NOMO-1 treated with DMSO at 0.1 percent for 48 hours (cell line): Measurements from ENCODE around the gene ARHGEF40.
A peak's percentile ranks its signal among the peaks of the same experiment; 100 is the strongest.

Experiments
- DNase-seq: peaks from one replicate; lab custom pipeline; 2025; ENCODE audit not compliant: unreplicated experiment; lab: John Stamatoyannopoulos, UW

The ARHGEF40 gene

DNA sequence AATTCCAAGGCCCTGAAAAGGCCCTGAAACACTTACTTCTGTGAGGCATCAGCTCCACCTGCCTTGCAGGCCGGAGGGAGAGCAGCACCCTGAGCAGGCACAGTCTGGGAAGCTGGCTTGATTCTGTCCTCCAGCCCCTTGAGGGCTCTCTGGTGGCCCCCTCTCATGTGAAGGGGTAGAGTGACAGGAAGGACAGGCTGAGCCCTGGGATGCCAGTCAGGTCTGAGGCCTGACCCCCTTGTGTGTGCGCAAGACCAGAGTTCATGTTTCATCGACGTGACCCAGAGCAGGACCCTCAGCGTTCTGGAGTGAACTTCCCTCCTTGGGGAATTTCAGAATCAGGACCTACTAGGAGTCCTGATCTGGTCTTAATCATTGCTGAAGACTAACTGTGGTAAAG is 11.2 kb upstream of the ARHGEF40 start:
- no peak for DNase-seq

DNA sequence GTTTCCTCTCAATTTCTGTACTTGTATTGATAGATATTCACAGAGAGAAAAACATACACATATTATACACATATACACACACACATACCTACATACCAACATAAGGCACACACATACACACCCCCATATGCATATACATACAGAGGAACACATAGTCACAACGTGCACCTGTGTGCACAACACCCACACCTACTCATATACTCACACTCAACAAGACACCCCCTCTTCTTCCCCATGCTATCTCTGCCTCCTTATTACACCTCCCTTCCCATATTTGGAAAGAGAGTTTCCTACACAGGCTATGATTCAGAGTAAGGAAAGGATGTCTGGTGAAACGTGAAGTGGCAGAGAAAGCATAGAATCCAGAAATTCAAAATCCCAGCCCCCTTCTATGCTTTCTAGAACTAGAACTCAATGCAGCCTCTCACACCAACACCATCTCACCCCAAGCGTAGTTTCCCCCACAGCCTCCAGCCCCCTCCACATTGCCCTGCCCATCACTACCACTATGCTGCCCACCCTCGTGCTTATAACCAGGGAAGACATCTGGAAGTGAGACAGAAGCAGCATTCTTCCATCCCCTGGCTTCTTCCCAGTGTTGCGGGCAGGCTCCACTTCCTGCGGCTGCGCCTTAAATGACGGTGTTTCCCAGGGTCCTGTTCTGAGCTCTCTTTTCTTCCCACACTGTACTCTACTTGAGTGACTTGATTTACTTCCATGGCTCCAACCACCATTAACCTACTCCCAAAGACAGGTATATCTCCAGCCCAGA is 10.1 kb upstream of the ARHGEF40 start:
- DNase-seq, result no peak

DNA sequence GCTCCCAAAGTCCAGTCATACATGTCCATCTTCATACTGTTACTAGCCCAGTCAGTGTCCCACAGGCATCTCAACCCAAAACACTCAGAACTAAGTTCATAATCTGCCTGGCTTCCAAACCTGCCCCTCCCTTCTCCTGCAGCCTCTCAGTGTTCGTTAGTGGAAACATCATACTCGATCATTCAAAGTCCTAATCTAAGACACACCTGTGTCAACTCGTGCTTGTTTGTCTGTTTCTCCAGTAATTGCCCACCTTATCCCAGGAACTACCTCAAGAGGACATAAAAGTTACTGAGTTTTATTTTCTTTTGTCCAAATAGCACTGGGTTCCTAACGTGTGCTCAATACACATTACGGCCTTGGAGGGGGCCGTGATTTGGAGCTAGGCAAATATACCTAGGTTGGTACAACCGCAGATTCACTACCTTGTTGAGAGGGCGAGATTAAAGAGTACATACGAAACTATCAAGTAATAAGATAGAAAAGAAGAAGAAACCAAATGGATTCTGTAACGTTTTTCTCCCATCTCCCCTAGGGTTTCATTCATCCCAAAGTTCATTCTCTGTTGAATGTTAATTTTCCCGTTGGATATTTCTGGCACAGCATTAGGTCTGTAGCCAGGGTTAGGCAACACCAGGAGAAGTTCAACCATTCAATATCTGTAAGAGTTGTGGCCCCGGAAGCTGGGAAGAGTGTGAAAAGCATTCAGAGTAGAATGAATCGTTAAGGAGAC is 9.3 kb upstream of the ARHGEF40 start:
- DNase-seq, result no peak

DNA sequence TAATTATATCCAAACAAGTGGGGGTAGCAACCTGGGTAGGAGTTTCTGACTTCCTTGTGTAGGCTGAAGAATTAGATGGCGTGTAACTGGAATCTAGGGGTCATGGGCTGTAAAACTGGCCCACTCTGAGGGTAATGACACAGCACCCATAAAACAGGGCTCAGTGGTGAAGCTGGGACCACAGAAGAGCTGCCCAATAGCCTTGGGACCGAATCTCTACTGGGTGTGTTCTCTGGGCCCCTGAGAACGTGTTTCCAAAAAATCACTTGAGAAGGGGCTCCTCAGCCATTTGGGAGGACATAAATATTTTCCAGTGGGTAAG is 8.8 kb upstream of the ARHGEF40 start:
- DNase-seq, result no peak

DNA sequence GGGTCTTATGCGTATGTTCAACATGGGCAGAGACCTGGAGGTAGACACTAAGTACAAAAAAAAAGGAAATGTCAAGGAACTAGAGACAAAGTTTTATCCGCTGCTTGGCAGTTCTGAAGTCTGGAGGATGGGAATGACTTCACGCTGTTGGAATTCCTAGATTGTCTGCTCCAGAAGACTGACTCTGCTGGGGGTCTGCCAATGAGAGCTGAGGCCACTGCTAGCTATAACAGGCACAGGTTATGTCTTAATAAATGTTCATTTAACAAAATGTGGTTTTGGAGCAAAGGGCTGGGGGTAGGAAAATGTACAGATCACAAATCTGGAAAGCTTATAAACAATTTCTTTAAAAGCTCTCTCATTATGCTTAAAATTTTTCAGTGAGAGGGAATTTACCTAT is 6.6 kb upstream of the ARHGEF40 start:
- no peak for DNase-seq

DNA sequence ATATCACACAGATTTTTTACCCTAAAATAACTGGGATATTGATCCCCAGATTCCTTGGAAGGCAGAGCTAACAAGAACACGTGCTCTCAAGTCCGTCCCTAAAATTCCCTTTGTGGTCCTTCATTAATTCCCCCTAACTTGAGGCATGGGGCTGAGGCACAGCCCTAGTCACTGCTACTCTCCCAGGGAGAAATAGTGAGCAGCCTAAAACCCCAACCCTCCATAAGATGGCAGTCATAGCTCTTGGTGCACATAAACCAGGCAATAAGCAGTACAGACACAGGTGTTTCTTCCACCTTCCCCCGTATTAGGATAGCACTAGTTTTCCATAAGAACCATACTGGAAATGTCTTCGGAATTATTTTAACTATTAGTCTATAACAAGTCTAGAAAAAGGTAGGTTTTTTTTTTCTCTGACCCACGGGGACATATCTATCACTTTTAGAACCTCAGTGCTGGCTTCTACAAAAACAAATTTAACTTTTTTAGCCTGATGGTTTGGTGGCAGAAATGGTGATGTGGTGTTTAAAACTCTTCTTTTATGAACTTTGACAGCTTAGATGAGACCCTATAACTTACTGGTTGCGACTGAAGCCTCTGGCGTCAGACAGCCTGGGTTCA is 3.1 kb upstream of the ARHGEF40 start:
- no peak for DNase-seq

DNA sequence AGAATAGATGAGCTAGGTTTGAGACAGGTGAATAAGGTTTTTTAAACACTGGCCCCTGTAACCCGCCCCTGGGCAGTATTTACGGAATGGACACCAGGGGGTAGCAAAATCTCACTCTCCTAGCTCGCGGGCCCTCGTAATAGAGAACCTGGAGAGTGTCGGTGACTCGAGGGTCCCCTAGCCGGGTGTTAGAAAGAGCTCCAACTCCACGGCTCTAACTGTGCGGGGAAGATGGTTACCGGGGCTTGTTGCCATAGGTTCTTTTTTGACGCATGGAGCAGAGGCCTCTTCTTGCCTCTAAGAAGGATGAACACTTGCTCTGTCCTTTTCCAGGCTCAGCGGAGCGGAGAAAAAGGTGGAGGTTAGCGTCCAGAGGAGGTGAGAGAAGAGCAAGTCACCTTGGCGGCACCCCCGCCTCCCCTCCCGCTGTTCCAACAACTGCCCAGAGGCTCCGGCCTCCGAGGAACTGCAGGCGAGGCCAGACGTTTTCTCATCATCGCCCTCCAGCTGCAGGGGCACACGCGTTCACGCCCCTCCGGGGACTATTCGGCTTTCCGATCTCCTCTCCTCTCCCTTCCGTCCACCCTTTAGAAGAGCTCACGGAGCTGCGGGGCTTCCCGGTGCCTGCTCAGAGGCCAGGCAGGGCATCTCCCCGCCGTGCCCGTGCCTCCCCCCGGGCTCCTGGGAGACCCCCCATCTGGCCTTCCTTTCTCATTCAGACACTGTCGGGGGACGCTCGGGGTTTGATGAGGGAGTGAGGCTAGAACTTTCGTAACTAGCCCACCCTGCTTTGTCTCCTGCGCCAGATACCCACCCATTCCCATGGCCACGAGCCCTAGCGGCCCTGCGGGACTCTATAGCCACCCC is 1.4 kb upstream of the ARHGEF40 start:
- peak; percentile 74 for DNase-seq

DNA sequence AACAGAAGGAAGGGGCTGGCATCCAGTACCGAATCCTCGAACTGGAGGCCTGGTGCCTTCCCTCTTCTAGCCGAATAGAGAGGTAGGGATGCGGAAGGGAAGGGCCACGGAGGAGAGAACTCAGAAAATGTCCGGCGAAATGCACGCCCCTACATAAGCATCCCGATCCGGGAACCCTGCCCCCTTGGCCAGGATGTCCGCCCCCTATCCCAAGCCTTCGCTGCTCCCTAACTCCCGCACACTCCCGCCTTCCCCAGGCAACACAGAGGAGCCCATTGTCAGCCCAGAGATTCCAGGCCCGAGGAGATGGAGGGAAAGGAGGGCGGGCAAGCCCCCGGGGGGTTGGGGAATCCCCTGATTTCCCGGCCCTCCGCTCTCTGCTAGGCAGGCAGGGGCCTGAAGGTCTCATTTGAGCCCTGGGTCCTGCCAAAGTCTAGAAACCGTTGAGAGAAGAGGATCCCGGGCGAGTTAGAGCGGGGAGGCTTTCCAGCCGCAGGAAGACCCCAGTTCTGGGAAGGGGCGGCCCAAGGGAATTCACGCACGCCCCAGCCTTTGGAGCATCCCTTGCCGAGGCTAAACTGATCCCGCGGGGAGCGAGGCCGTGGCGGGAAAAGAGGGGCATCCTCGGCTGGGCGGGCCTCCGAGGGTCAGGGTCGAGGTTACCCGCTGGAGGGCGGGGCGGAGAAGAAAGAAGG is 569 bp upstream of the ARHGEF40 start:
- DNase-seq, result no peak

DNA sequence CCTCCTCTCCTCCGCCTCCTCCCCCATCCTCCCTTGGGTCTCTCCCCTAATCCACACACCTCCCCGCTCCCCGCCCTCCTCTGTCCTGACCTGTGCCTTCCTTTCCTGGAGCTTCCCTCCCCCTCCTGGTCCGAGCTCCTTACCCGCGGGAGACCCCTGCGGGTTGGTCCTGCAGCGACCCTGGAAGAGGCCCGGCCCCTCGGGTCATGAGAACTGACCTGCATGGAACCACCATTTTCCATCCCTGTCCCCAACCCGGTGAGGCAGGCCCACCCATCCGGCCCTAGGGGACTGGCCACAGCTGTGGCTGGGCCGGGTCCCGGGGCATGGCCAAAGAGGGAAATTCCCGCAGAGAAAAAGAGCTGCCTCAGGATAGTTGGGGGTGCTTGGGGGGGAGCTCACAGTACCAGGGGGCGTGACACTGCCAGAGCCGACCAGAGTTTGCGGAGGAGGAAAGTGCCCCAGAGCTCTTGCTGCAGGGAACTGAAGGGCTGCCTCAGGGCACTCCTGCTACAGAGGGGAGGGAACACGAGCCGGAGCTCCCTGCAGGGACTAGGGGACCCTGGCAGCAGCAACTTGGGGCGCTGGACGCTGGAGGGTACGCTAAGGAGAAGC is 613 bp downstream of the ARHGEF40 start:
- DNase-seq, result peak; percentile 68

DNA sequence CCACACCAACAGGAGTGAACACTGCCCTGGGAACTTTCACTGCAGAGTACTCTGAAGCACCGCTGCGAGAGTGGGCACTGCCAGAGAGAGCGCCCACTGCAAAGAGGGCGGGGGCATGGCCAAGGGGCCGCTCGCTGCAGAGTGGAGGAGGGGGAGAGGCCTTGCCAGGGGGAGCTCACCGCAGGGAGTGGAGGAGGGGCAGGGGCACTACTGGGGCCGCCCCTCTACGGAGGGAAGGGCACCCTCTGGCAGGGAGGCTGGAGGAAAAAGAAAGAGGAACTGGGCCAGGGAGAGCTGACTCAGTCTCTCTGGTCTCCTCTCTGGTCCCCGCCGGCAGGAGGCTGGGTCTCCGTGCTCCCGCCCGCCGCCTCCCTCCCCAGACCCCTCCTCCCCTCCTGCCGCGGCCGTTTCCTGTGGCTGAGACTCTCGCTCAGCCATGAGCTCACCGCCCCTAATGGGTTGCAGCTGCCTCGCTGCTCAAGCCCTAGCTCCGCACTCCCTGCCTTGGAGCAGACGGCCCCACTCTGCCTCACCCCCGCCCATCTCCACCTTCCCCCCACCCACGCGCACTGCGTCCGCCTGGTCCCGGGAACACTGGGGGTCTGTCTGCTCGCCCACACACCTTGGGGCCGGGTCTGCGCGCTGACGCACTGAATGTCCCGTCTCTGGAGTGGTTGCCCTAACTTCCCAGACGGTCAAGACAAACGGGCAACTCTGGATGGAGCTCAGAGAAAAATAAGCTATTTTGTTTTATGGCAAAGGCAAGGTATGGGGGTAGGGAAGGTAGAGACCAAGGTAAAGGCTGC is 1.3 kb downstream of the ARHGEF40 start:
- peak; percentile 95 for DNase-seq

DNA sequence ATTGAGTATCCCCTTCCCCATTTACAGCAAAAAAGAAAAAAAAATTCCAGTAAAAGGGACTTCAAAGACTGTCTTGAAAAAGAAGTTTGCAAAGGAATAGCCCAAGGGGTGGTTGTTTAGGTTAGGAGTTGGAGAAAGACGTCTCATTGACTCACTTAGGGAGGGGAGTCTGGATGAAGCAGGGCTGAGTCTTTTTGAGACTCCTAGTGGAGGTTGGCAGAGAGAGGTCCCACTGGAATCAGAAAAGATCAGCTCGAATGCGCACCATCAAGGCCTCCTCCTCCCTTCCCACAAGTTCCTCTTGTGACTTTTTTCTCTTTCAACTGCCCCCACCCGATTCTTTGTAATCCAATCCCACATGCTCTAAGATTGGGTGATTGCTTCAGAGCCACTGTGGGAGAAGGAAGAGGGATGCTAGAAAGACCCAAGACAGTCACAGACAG is 1.9 kb downstream of the ARHGEF40 start:
- peak; percentile 64 for DNase-seq

DNA sequence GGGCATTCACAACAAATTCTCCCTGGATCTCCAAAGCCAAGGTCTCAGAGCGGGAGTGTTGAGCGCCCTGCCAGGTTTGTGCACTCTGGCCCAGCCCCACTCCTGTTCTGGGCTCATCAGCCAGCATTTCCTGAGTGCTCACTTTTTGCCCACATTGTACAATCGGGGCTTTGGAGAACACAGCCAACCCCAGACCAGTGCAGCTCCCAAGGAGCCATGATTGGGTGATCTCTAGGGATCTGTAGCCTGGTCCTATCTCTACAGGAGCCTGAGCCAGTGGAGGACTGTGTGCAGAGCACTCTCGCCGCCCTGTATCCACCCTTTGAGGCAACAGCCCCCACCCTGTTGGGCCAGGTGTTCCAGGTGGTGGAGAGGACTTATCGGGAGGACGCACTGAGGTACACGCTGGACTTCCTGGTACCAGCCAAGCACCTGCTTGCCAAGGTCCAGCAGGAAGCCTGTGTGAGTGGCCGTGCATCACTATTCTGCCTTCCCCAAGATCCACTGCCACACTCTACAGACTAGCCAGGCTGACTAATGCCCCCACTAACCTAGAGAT is 2.8 kb downstream of the ARHGEF40 start:
- no peak for DNase-seq

DNA sequence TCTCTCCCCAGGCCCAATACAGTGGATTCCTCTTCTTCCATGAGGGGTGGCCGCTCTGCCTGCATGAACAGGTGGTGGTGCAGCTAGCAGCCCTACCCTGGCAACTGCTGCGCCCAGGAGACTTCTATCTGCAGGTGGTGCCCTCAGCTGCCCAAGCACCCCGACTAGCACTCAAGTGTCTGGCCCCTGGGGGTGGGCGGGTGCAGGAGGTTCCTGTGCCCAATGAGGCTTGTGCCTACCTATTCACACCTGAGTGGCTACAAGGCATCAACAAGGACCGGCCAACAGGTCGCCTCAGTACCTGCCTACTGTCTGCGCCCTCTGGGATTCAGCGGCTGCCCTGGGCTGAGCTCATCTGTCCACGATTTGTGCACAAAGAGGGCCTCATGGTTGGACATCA is 3.8 kb downstream of the ARHGEF40 start:
- DNase-seq, result no peak

DNA sequence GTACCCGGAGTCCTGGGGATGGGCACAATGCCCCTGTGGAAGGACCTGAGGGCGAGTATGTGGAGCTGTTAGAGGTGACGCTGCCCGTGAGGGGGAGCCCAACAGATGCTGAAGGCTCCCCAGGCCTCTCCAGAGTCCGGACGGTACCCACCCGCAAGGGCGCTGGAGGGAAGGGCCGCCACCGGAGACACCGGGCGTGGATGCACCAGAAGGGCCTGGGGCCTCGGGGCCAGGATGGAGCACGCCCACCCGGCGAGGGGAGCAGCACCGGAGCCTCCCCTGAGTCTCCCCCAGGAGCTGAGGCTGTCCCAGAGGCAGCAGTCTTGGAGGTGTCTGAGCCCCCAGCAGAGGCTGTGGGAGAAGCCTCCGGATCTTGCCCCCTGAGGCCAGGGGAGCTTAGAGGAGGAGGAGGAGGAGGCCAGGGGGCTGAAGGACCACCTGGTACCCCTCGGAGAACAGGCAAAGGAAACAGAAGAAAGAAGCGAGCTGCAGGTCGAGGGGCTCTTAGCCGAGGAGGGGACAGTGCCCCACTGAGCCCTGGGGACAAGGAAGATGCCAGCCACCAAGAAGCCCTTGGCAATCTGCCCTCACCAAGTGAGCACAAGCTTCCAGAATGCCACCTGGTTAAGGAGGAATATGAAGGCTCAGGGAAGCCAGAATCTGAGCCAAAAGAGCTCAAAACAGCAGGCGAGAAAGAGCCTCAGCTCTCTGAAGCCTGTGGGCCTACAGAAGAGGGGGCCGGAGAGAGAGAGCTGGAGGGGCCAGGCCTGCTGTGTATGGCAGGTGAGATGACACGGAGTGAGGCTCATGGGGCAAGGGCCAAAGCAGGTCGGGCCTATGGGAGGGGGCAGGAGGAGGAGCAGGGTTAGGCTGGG is 4.5 kb downstream of the ARHGEF40 start:
- DNase-seq, result no peak

DNA sequence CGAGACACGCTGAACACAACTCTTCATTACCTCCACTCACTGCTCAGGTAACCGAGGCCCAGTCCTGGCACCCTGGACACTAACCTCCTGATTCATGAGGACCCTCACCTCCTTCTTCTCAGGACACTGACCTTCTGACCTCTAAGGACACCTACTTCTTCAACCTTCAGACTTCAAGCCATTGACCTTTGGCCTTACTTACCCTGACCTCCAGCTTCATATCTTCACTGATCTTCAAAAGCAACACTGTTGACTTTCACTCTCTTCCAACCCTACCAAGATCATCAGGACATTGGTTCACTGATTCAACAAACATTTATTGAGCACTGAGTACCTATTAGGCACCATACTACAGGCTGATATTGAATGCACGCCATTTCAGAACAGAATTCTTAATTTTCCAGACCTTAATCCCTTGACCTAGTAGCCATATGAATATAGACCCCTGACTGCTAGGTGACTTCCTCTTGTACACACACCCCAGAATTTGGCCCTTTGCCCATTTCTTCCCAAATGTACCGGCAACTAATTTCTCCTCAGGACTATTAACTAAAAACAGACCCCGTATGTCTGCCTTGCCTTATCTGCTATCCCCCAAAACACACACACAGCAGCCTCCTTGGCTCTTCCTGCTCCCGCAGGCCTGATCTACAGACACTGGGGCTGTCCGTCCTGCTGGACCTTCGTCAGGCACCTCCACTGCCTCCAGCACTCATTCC is 5.8 kb downstream of the ARHGEF40 start:
- DNase-seq, result no peak

DNA sequence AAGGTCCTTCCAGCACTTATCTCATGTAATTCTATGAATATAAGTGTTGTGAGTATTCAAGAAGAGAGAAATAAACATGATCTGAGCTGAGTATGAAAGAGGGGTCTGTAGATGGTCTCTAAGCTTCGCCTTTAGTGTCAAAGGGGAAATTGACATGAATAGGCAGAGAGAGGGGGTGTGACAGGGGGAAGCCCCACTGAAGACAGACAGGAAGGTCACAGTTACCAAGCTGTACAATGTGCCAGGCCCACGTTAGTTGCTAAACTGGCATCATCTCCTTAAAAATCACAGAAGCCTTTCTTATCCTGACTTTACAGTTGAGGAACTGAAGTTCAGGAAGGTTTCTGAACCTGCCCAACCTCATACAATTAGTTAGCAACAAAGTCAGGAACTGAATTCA is 7.6 kb downstream of the ARHGEF40 start:
- no peak for DNase-seq

DNA sequence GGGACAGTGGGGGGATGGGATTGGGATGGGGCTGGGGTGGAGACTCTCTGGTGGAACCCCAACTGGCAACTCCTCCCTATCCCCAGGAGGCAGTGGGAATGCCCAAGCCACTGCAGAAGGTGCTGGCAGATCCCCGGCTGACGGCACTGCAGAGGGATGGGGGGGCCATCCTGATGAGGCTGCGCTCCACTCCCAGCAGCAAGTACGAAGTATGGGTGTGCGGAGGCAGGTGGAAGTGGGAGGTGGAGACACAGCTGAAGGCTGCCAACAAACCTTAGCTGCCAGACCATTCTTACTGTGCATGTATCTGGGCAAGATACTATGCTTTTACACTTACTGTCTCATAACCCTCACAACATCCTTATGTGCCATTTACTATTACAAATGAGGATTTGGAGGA is 8.2 kb downstream of the ARHGEF40 start:
- no peak for DNase-seq

DNA sequence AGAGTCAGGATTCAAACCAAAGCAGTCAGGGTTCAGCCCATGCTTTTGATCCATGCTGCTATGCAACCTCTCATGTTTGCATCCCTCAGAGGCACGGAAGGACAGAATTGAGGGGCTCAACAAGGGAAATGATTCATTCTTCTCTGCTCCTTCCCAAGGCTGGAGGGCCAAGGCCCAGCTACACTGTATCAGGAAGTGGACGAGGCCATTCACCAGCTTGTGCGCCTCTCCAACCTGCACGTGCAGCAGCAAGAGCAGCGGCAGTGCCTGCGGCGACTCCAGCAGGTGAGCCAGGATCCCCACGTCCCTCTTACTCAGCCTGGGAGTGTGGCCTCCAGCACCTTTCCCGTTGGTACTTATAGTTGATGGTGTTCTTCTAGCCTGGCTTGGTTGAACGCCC is 8.6 kb downstream of the ARHGEF40 start:
- no peak for DNase-seq
